Pons (tissue), 1 donor: ENCODE data around the gene ARMC3.

Source experiments
- DNase-seq: peaks from one replicate; pipeline ENCODE4 v3.0.0-alpha.2; 2016; ENCODE audit warnings: low spot score

Gene ARMC3

DNA sequence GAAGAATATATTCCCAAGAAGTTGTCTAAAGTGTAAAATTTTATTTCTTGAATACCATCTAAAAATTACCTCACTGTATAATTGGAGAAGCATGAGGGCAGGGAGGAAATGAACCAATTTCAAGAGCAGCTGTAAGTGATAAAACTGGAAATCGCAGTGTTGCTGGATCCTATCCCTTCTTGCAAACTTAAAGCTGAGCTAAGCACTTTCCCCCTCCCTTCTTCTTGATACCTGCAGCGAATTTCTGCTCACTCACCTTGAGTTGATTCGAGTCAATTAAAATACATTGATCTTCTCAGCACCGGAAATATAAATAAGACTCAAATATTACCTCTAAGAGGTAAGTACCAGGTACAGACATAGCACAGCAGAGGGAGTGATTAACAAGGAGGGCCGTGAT lies 65.5 kb downstream of the ARMC3 start:
- DNase-seq = no peak

DNA sequence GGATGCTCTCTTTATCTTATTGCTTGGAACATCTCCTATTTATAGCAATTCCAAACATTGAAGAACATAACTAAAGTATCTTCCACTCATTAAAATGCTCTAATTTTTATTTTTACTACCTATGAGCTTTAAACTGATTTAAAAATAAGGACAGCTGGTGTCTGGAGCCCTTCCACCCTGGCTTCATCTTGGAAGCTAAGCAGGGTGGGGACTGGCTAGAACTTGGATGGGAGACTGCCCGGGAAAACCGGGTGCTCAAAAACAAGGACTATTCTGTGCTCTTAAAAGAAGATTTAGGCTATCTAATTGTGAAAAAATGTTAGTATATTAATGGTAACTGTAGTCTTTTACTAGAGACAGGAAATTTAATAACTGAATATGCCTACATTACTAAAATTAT lies 69.2 kb downstream of the ARMC3 start:
- peak; percentile 60 for DNase-seq

DNA sequence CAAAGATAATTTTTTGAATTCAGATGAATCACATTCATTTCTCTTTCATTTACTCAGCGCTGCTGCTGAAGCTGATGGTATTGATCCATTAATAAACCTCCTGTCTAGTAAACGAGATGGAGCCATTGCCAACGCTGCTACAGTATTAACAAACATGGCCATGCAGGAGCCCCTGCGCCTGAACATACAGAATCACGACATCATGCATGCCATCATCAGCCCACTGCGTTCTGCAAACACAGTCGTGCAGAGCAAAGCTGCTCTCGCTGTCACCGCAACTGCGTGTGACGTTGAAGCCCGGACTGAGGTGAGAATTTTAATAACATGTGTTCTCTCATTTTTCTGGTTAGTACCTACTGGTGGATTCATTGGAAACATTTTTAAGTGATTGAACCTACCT lies 70.2 kb downstream of the ARMC3 start:
- no peak for DNase-seq

DNA sequence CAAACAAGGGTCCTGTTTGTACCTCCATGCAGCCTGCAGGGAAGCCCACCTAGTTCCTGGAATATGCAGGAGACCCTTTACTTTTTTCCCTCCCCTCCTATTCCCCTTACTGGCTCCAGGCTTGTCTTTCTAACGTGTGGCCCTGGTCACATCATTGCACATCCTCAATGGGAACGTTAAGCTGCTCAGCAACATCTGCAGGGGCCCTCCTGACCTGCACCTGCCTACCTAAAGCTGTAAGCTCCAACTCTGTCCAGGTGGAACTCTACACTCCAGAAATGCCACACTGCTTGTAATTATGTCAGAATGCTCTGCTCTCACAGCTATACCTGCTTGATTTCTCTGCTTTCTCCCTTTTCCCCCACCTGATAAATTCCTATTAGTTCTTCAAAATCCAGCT lies 72.1 kb downstream of the ARMC3 start:
- no peak for DNase-seq

DNA sequence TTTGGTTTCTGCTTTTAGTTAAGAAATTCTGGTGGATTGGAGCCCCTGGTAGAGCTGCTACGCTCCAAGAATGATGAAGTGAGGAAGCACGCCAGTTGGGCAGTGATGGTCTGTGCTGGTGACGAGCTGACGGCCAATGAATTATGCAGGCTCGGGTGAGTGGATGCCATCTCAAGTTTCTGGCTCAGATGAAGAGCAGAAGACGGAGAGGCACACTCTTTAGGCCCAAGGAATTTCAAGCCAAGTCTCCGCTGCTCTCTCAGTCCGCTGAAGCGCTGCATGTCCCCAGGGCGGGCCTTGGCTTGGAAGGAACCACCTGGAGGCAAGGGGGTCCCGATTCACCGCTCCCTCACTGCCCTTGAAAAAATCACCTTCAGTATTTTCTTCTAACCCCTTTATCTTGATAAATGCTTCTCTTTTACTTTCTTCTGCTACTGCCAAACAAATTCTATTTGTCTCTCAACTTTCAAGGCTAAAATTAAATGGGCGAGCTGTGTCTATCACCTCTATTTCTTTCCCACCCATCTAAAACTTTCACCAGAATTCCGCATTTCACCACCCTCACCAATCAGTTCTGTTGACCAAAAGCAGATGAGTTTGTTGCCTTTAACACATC lies 74.2 kb downstream of the ARMC3 start:
- no peak for DNase-seq

DNA sequence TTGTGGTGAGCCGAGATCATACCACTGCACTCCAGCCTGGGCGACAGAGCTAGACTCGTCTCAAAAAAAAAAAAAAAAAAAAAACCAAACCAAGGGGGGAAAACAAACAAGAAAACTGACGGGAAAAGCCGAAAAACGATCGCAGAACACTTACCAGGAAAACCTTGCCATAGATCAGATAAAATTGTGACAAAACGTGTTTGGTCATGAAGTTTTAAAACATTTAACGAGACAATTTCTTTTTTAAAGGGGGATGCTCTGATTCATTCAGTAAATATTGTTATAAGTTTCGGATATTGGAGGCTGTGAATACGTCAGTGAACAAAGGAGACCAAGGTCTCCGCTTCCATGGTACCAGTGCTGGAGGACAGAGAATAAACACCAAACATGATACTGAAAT lies 77.3 kb downstream of the ARMC3 start:
- no peak for DNase-seq

DNA sequence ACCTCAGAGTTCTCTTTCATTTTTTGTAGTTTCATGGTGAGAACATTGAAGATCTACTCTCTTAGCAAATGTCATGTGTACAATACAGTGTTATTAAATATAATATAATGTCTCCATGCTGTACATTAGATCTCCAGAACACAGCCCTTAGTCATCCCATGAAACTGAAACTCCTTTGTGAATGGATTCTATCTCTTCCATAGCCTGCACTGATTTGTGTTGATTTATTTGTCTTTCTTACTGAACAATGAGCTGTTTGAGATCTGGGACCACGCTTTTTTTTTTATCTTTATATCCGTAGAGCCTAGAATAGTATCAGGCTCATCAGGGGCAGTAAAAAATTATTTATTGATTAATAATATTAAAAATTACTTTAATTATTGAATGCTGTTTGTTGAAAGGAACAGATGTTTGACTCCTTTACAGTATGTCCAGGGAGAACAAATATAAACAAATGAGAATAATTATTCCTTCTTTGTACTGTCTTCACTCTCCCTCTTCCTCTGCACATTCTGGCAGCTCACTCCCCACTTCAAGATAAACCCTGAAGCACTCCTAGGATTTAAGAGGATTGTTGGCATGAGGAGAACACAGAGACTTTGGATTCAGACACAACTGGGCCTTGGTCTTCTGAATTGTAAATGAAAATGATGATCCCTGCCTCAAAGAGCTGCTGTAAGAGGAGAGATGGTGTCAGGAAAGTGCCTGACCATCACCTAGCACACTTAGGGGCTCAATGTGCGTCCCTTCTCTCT lies 85.9 kb downstream of the ARMC3 start:
- peak; percentile 83 for DNase-seq

DNA sequence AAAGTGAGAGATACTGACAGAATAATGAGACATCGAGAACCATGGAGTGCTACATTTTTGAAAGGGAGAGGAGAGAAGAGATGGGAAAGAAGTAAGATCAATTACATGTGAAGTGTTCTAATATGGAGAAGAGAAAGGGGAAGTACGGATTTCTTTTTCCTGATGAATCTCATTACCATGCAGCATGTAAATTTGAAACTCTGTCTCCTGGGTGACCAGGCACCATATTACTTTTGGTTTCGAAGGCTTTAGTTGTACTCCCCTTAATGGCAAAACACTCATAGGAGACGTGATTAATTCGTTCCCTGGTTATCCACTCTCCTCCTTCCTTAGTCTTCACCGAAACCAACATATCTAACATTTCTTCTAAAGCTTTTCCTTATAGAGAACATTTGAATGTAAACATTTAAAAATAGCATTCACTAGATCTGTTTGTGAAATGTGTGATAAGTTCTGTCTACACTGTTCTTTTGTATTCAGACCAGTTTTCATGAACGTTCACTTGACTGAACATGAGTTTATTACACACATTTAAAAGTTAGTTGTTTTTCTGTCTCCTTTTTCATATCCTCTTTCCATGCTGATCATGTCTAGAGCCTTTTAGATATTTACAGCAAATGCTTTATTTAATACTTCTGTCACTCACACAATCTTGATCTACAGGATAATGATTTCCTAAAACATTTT lies 87.3 kb downstream of the ARMC3 start:
- DNase-seq = no peak

DNA sequence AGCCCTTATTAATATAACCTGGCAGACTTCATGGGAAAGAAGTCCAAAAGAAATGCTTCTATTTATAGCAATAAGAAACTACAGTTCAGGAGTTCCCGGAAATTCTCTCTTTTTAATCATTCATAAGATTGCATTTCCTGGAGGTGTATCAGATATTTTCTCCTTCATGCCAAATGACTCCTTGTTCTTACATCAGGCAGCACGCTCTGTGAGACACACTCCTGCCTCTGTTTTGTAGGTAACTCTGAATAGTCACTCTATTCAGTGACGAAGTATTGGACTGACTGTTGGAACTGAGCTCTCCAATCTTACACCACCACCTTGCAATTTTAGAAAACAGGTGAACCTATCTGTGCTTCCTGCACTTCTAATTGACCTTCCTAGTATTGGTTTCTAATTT lies 88.8 kb downstream of the ARMC3 start:
- DNase-seq = no peak

DNA sequence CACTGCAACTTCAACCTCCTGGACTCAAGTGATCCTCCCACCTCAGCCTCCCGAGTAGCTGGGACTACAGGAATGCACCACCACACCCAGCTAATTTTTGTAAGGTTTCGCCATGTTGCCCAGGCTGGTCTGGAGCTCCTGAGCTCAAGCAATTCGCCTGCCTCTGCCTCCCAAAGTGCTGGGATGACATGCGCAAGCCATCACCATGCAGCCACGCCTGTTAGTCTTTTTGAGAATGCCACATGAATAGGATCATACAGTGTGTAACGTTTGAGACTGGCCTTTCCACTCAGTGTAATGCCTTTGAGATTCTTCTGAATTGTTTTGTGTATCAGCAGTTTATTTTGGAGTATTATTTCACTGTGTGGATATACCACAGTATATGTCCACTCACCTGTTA lies 91.8 kb downstream of the ARMC3 start:
- no peak for DNase-seq

DNA sequence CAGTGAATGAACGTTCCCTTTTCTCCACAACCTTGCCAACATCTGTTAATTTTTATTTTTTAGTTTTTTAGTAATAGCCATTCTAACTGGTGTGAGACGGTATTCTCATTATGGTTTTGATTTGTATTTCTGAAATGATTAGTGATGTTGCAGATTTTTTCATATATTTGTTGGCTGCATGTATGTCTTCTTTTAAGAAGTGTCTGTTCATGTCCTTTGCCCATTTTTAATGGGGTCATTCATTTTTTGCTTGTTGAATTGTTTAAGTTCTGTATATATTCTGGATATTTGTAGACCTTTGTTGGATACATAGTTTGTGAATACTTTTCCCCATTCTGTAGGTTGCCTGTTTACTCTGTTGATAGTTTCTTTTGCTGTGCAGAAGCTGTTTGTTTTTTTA lies 93.6 kb downstream of the ARMC3 start:
- DNase-seq = no peak

DNA sequence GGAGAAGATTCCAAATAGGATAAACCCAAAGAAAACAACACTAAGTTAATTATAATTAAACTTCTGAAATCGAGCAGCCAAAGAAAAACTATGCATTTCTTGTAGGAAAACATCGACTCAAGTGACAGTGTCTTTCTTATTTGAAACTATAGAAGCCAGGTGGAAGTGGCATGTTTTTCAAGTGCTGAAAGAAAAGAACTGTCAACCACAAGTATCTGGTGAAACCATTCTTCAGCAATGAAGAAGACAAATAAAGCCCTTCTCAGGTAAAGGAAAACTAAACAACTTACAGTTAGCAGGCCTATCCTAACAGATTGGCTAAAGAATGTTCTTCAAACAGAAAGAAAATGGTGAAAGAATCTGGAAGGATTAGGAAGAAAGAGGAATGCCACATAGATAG lies 96.1 kb downstream of the ARMC3 start:
- no peak for DNase-seq

DNA sequence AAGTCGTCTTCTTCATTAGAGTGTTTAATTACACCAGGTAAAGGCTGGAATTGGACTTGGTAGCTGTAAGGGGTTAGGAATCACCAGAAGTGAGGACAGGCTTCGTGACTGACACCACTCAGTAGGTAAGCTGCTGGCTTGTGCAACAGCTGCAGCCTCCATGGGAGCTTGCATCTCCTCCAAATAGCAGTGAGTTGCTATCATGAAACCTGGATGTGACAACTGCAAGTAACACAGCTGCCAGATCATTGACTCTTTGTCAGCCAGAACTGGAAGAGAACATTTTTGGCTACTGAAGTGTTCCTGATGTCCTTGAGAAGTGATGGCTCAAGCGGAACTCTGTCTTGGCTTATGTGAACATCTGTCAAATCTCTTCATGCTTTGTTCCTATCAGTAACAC lies 103.5 kb downstream of the ARMC3 start:
- no peak for DNase-seq

DNA sequence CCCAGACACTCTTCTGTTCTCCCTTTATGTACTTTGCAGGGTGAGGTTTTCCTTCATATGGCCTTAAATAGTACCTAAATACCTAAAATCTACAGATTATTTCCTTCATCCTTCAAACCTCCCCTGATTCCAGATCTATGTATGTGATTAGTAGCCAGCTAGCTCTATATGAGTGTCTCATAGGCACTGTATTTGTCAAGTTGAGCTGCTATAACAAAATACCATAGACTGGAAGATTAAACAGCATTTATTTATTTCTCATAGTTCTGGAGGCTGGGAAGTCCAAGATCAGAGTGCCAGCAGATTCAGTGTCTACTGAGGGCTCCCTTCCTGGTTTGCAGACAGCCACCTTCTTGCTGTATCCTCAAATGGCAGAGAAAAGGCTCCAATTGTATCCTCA lies 106.9 kb downstream of the ARMC3 start:
- no peak for DNase-seq

DNA sequence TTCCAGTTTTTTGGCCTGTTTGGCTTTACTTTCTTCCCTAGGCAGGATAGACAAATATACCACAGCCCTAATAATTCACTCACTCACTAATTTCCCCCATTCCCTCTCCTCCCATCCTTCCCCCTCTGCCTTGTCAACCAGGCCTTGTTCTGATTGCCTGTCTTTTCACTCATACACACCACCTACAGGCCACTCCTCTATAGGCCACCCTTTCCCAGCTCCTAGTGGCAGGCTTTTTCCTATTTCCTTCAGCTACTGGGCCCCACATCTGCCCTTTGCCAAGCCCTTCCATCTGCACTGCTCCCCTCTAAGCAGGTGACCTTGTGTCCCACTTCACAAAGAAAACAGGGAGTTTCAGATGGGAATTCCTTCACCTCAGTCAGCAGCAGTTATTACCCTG lies 107.7 kb downstream of the ARMC3 start:
- DNase-seq = peak; percentile 33

DNA sequence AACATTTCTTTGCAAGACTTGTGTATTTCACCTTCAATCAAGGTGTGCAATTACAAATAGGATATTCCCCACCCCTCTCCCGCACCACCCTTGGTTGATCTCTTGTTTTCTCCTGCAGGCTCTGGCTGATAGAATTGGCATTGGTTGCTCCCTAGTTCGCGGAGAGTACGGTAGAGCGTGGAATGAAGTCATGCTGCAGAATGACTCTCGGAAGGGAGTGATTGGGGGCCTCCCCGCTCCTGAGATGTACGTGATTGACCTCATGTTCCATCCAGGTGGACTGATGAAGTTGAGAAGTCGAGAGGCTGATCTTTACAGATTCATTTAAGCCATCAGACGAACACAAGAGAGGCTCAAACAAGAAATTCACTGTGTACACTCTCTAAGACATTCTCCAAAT lies 109.3 kb downstream of the ARMC3 start:
- DNase-seq = no peak

DNA sequence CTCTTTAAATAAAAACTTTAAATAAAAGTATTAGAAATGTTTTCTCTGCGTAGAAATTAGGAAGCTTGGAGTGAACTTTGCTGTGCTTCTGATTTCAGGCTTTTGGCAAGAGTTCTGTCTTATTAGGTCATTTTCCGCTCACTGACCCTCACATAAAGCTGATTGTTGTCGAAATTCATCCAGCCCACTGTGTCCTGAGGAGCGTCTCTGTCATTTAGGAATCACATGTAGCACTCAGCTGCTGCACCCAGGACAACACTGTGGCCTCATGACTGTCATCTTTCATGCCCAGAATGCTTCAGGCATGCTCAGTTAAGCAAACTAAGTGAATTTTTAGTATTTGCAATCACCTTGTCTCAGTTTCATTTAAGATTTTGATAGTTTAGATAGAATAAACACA lies 109.7 kb downstream of the ARMC3 start:
- DNase-seq = peak; percentile 96

DNA sequence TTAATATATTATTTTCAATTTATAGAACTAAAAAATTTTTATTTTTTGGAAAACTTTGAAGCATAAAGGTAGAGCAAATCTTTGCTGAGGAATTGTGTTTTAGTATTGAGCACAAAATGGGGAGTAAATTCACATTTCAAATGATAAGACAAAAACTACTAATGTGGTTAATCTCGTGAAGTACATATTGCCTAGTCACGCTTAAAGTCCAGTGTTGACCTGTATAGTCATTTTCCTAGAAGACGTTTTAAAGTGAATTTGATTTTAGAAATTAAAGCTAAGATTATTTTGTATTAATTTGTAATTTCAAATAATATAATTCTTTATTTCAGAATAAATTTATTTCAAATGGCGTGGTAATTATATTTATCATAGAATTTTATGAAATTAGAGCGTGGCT lies 110.3 kb downstream of the ARMC3 start:
- DNase-seq = no peak

DNA sequence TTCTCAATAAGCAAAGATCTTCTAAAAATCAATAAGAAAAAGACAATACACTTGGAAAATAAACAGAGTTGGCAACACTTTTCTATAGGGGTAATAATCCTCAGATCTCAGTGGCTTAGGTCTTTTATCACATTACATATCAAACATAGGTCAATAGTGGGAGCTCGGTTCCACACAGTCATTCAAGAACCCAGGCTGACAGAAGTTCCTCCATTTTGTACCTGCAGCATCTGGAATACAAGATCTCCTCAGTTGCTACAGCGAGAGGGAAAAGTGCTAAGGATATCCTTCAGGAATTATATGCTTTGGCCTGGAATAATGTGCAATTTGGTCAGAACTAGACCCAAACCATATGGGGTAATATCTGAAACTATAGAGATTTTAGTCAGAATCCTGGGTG lies 112.1 kb downstream of the ARMC3 start:
- no peak for DNase-seq

DNA sequence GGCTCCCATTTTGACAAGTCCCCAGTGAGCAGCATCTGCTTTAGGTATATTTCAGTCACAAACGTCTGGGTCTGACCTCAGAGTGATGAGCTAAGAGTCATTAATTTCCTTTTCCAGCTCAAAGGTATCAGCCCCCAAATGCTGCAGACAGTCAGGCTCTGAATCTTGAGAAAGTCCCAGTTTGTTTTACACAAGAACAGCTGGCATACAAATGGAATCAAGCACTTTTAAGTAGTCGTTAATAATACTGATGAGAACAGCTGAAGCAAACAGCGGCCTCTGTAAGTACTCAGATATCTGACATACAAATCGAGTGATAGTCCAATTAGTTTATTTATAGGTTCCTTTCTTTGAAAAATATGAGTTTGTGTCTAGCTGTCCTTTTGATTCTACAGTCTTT lies 118.2 kb downstream of the ARMC3 start:
- no peak for DNase-seq

DNA sequence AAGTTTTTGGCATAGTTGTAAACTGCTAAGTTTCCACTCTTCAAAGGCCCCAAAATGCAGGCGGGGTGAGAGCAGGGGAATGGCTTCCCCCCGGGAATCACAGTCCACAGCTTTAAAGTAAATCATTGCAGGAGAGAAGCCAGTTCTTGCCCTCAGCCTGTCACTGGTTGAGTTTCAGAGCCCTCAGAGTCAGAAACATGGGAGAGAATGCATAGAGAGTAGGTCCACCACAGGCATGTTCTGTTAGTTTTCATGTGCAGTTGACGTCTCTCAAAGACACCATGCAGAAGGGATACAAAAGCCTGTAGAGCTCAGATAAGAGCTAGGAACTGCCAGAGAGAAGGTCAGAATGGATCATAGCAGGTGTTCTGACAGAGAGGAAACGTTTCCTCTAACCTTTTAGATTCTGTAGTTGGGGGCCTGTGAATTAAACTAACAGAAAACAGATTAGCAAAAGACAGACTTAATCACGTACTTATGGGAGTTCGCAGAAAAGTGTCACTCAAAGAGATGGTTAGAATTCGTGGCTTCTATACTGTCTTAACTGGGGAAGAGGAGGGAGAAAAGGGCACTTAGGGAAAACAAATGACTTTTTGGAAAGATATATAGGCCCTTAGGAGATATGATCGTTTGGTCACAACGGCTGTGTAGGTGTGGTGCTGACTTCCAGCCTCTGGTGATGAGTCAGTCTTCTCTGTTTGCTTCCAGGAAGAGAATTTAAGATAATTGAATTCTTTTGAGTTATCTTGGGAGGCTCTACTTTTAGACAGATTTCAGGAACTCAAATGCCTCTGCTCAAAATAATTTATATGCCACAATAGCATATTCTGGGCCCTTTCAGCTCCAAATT lies 119.6 kb downstream of the ARMC3 start:
- DNase-seq = no peak

DNA sequence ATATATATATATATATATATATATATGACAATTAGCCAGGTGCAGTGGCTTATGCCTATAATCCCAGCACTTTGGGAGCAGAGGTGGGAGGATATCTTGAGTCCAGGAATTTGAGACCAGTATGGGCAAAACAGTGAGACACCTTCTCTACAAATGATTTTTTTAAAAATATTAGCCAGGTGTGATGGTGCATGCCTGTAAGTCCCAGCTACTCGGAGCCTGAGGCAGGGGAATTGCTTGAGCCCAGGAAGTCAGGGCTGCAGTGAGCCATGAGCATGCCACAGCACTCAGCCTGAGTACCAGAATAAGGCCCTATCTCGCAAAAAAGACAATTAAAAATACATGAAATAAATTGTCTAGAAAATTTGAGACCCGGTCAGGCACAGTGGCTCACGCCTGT lies 120.3 kb downstream of the ARMC3 start:
- no peak for DNase-seq

DNA sequence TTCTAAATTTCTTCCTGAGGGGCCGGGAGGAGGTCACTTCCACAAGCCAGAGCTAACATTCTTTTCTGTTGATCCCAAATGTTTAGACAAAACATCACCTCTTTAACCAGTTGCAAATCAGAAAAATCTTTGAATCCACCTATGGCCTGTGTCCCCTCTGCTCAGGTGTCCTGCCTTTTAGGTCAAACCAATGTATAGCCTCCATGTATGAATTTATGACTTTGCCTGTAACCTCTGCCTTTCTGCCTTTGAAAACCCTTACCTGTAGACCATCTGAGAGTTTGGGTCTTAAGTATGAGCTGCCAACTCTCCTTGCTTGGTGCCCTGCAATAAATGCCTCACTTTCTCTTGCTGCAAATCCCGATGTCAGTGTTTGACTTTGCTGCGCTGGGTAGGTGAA lies 123.4 kb downstream of the ARMC3 start:
- no peak for DNase-seq
